Ramos (cell line): ENCODE results near the gene RBM12.

Experiments used
- in situ Hi-C: fragments of 300-500 bp; cut with MboI; formaldehyde crosslinking; loops from one replicate; pipeline ENCODE4 v1.14.3; 2022; ENCODE audit warnings: low sequenced_read_pairs; ENCODE audit not compliant: unreplicated experiment

Gene RBM12

DNA sequence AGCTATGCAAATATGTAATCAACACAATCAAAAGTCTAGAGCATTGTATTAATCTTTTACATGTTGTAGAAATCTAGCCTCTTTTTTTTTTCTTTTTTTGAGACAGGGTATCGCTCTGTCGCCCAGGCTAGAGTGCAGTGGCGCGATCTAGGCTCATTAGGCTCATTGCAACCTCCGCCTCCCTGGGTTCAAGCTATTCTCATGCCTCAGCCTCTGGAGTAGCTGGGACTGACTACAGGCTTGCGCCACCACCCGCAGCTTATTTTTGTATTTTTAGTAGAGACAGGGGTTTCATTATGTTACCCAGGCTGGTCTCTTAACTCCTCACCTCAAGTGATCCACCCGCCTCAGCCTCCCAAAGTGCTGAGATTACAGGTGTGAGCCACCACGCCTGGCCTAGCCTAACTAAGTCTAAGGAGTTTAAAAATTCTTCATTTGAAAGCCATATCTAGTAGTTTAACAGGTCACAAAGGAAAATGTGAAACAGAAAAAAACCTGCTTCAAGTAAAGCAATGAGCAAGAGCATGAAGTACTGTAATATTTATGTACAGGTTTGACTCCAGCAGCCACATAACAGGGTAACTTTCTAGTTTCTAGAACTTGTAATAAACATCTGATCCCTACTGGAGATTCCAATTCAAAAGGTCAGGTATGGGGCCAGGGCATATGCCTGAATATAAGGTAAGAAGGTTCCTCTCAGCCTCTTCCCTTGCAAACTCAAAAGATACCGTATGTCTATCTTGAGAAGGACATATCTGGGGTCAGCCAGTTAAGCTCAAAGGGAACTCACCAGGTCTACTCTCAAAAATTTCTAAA is 4.4 kb downstream of the RBM12 start:
- in situ Hi-C loops, result no loop called here

DNA sequence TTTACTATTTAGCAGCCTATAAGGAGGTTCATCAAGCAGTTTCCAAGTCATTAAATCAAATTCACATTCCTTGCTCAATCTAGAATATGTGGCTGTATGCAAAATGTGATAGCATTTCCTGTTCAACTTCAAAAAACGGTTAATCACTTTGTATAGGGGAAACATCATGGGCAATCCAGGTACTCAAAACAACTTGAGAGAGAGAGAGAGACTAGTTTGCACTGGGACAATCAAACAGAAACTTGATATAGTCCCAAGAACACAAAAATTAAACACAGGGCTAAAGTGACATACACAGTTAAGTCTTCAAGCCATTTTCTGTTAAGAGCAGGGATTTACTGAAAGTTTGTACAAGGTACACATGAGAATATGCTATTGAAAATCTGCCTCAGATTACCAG is 7.4 kb downstream of the RBM12 start:
- in situ Hi-C loops, result no loop called here

DNA sequence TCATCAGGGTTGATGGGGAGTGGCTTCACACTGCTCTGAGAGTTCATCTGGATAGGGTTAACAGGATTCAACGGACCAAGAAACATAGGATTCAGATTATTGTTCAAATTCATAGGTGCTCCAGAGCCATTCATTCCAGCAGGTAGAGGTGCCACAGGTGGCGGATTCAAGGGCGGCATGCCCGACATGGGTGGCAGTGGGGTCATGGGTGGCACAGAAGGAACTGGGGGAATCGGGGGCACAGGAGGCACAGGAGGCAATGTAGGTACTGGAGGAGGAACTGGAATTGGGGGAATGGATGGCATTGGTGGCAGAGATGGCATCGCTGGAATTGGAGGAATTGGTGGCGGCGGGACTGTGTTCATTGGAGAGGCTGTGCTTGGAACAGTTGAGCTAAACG is 10.3 kb downstream of the RBM12 start:
- in situ Hi-C loops, result no loop called here

DNA sequence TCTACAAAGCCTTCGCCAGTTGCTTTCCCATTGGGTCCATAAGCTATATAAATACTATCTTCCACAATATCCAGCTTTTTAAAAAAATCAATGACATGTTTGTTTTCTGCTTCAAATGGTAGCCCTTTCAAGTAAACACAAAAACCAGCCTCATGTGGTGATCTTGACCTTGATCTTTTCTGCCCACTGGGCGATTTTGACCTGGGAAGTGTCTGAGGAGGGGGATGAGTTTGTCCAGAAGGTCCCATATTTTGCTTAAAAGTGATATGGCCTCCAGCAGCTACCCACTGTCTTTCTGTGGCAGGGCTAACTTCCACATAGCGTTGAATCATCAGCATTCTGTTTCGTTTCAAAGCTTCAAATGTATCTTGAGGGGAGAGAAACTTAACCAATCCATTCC is 10.8 kb downstream of the RBM12 start:
- in situ Hi-C loops, result no loop called here

DNA sequence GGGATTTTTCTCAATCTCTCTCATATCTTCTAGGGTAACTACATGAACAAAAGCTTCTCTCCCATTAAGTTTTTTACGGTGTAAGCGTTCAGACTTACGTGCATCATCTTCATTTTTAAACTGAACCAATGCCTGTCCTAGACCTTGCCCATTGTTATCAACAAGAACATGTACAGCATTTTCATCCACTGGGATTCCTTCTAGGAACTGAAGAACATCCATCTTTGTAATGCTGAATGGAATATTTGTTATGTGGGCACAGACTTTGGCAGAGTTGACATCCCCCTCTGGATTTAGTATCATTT is 11.3 kb downstream of the RBM12 start:
- in situ Hi-C loops, result no loop called here

DNA sequence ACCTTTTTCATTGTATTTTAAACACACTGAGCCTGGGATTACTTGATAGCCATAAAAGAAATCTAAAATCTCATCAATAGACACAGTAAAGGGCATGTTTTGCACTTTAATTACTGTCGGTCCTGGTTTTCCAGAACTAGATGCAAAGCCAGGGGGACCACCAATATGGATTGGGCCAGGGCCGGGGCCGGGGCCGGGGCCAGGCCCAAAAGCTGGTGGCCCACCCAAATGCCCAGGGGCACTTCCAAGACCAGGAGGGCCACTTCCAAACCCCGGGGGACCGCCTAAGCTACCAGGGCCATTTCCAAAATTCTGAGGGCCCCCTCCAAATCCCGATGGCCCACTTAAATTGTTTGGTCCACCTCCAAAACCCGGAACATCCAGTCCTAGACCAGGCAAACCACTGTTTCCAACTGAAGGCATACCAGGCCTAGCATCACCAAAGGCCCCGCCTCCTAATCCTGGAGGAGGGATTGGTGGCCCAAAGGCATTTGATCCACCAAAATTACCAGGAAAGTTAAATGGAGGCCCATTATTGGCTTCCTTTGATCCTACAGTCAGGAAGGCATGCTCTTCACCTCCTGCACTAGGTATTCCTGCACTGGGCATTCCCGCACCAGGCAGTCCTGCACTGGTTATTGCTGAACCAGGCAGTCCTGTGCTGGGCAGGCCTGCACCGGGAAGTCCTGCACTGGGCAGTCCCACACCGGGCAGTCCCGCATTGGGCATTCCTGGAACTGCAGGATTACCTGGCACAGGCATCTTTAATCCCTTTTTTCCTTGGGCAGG is 11.9 kb downstream of the RBM12 start:
- in situ Hi-C loops, result no loop called here

DNA sequence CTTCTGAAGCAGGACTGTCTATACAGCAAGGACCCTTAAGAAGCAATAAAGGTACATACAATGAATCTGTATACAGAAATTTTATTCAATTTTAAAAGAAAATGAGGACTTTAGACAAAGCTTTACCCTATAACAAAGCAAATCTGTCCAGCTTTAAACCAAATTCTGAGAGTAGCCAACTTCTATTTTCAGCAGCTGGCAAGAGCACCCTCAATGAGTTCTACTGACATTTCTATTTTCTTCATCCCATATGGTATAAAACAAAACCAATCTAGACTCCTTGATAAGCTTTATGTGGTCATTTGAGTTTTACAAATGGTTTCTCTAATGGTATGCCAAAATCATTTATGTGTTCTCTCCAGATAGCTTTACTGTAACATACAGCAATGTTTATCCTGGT is 12.7 kb downstream of the RBM12 start:
- in situ Hi-C loops, result no loop called here

DNA sequence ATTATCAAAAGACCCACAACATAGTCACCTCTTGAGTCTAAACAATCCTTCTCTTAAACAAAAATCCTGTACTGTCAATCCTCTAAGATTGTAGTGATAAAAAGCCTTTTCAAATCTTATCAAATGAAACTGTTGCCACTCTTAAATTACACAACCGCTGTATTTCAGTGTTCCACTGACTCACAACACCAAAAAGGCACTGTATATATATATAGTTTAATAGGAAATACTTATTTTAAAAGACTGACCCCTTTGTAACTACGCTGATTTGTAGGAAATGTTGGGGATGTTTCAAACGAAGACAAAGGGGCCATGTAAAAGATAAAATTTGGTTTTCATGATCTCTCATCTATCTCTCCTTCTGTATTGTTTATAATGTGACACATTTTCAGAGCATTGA is 14.1 kb downstream of the RBM12 start:
- in situ Hi-C loops, result no loop called here

DNA sequence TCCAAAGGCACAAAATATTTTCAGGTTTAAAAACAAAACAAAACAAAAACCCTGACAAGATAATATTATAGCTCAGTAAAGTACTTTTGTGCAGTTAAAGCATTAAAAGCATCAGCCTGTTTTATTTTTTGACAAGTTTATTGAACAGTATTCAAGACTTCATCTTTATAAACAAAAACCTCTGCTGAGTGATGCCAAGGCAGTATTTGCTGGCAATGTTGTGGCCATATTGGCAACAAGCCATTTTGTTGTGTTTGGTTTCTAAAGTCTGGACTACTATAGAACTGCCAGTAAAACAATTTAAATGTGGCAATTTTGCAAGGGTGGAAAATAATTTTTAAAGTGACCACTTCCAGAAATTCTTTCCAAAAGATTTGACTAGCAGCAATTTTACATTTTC is 15.9 kb downstream of the RBM12 start:
- in situ Hi-C loops, result no loop called here

DNA sequence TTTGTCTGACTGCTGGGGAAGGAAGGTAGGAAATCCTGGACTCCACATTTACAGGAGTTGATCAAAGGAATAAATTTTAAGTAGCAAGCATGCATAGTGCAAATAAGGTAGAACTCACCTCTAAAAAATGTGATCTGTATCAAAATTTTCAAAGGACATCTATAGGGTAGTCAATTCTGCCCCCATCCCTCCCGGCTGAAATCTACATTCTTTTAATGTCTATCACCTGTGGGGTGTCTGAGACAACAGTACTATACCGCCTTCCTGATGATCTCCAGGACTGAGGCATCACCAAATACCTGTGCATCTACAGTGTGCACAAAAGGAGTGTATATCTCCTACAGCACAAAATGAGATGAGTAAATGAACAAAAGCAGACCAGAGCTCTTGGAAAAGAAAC is 19.9 kb downstream of the RBM12 start:
- in situ Hi-C loops, result no loop called here

DNA sequence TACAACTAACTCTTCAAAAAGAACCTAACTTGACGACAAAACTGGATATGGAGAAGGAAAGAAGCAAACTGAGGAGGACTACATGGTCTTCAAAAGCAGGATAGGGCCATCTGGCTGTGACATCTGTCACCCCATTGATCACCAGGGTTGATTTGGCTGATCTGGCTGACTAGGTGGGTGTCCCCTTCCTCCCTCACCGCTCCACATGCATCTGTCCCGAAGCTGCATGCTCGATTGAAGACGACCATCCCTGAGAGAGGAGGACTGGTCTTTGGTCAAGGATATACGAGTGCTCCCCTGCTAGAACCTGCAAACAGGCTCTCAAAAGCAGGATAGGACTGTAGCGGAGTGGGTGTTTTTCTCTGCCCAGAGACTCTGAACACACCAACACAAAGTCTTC is 21.7 kb downstream of the RBM12 start:
- in situ Hi-C loops, result no loop called here

DNA sequence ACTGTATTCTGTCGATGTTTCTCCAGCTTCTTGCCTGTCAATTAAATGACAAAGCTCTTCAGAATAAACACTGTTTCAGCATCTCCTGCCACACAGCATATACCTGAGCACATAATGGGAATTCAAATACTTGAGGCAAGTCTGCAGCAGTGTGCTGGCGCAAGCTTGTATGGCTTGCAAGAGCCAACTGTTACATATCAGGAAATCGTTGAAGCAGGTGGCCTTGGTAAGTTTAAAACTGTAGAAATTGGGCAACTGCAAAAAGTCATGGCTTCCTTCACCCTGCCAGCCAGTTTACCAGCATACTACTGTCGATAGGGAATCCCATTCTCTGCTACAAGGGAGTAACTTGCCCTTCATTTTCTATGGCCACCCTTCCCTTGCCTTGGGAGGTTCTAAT is 23.0 kb downstream of the RBM12 start:
- in situ Hi-C loops, result no loop called here

DNA sequence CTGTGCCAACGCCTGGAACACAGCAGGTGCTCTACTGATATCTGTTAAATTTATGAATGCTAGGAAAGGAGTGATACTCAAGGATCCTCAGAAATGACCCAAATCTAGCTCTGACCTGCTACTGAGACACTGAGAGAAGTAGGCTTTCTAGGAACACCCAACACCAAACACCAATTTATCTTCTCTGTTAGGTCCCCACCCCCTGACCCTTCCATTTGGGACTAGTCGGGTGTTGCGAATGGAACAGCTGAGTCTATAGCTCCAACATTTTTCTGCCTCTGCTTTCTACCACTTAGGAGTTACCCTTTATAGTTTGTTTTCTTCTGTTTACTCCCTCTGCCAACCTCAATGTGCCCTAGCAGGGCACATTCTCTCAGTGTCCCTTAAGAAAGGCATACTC is 24.0 kb downstream of the RBM12 start:
- in situ Hi-C loops, result no loop called here

DNA sequence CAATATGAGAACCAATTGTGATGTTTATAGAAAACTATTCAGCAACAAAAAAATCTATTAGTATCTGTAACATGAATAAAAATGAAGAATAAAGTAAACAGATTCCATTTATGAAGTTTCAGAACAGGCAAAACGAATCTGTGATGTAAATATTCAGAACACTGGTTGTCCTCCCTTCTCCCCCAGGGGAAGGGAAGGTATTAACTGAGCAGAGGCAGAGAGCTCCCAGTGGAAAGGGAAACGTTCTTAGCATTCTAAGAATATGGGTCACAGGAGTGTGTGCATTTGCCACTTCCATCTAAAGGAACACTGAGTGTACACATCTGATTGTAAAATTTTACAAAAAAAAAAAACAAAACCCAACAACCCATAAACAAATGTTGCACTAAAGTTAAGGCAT is 25.9 kb downstream of the RBM12 start:
- in situ Hi-C loops, result no loop called here

DNA sequence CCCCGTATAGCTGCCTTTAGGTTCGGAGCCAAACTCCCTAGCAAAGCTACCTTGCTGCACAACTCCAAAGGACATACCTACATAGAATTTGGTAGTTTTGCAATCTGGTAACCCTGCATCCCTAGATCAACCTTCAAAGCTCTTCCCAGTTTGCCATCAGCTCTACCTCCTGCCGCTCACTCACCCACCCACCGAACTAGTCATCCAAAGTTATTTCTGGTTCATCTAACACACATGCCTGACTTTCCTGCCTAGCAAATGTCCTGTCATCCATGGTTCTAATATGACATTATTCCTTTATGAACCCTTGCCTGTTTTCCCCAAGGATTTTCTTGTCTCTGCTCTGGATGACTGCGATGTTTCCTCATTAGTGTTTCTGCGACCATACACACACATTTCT is 27.4 kb downstream of the RBM12 start:
- in situ Hi-C loops, result no loop called here

DNA sequence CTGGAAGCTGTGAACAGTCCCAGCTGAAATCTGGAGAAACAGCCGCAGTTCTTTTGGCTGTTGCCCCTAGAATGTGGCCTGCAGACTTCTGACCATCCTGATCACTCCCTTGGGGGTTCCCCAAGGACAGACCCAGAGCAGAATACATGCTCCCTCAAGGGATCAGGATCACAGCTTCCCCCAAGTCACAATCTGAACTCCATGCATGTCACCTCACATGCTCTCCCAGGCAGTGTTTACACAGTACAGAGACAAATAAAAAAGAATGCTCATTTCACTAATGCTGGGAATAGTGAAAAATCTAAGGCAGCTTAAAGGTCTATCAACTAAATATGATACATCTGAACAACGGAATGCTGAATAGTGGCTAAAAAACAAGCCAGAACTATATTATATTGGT is 28.6 kb downstream of the RBM12 start:
- in situ Hi-C loops, result no loop called here

DNA sequence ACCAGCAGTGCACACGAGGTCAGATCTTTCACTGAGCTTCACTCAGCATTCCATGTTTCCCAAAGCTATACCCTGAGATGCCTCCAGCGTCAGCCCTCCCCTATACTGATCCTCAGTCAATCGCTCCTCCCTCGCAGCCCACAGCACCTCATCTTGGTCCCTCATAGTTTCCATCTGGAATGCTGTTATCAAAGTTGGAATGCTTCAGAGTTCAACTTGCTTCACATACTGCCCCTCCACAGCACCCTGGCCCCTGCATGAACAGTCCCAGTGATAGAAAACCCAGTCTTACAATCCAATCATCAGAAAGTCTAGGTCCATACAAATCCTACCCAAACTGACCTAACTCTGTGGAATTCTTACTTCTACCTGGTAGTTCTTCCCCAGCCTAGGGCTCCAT is 29.0 kb downstream of the RBM12 start:
- in situ Hi-C loops, result no loop called here

DNA sequence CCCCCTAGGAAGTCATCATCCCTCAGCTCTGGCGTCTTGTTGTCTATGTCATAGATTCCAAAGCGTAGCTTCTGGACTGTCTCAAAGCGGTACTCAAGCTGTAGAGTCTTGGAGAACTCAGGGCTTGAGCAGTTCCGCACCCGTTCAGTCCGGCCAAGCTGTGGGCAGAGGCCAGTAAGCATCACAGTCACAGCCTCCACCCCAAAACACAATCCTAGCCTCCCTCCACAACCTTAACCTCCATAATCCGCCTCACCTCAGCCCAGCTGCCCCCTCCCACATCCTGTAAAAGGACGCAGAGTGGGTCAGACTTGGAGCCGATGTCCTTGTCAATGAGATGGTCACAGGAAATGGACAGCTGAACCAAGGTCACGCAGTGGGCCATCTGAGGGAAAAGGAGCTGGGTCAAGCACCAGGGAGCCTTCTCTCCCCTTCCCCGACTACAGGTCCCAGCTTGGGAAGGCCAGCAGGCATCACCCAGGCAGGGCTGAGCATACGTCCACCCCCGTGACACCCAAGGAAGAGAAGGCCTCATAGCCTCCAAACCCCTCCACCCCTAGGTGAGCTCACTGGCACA is 32.1 kb downstream of the RBM12 start:
- in situ Hi-C loops, result no loop called here

DNA sequence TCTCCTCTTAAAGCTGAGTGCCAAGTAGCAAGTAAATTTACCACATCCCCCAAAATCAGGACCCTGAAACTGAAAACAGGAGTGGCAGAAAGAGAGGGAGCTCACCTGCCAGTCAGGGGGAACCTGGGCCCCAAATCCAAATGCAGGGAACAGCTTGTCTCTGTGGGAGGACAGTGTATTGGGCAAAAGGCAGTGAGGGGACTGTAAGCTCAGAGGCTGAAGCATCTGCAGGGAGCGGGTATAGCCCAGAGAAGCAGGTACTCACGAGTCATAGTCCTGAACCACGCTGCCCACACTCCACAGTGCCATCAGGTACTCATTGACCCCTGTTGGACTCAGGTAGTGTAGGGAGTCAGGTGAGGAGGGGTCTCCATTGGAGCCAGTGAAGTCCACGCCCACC is 34.1 kb downstream of the RBM12 start:
- in situ Hi-C loops, result no loop called here

DNA sequence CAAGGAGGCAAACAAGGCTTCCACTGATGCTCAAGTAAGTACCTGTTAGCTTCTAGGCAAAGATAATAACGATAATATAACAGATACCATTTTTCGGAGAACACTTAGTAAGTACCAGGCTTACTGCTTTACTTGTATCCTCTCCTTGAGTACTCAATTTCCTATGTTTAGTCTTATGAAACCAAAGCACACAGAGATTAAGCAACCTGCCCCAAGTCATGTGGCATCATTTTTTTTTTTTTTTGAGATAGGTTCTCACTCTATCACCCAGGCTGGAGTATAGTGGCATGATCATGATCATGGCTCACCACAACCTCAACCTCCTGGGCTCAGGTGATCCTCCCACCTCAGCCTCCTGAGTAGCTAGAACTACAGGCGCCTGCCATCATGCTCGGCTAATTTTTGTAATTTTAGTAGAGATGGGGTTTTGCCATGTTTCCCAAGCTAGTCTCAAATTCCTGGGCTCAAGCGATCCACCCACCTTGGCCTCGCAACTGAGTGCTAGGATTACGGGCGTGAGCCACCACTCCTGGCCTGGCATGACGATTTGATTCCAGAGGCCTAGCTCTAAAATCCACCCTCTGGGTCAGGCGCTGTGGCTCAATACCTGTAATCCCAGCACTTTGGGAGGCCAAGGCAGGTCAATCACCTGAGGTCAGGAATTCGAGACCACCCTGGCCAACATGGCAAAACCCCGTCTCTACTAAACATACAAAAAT is 35.1 kb downstream of the RBM12 start:
- in situ Hi-C loops, result no loop called here

DNA sequence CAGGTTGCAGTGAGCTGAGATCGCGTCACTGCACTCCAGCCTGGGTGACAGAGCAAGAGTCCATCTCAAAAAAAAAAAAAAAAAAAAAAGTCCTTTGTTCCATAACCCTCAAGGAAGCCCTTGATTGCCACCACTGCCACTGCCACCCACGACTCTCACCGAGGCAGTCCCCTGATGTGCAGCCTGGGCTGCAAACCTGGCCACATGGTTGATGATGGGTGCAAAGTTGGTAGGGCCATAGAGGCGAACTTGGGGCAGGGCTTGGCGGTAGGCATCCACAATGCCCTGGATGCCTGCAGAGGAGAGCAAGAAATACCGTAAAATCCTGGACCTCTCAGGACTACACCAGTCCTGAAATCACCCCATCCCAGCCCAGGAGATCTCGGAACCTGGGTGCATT is 37.6 kb downstream of the RBM12 start:
- in situ Hi-C loops, result no loop called here
